HG02759 (cell line): ENCODE results near the gene ESYT2.
"Not testable (repeated sequence)": the region's sequence is repeated elsewhere in the genome, so short reads cannot be mapped to it uniquely, and the experiment has no call there.

ENCODE experiments used
- ATAC-seq: cut with Tn5 transposase; IDR thresholded peaks from one replicate; pipeline ENCODE4 v1.9.1; 2021; ENCODE audit warnings: mild to moderate bottlenecking, moderate library complexity; ENCODE audit not compliant: unreplicated experiment

ESYT2 gene

DNA sequence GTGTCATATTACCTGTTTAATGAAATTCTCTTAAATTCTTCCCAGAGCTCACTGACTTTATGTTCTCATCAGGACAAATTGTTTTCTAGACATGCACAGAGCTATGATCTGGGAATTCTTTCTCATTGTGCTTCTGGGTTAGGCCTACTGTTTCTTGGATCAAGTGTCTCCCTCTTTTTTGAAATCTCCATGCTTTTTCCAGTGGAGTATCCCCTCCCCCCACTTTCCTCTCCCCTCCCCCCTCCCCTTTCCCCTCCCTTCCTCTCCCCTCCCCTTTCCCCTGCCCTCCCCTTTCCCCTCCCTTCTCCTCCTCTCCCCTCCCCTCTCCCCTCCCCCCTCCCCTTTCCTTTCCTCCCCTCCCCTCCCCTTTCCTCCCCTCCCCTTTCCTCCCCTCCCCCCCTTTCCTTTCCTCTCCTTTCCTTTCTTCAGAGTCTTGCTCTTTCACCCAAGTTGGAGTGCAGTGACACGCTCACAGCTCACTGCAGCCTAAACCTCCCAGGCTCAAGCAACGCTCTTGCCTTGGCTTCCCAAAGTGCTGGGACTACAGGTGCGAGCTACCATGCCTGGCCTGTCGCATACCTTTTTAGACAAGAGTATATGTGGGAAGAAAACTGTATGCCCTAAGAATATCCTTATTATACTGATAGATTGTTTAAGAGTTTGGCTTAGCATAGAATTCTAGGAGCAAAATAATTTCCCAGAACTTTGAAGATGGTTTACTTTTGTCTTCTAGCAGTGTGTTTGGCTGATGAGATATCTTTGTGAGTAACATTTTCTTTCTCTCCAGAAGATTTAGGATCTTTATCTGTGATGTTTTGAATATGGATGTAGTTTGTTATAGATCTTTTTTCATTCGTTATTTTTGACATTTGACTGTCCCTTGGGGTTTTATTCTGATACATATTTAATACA is 29.5 kb upstream of the ESYT2 start:
- no peak for ATAC-seq

DNA sequence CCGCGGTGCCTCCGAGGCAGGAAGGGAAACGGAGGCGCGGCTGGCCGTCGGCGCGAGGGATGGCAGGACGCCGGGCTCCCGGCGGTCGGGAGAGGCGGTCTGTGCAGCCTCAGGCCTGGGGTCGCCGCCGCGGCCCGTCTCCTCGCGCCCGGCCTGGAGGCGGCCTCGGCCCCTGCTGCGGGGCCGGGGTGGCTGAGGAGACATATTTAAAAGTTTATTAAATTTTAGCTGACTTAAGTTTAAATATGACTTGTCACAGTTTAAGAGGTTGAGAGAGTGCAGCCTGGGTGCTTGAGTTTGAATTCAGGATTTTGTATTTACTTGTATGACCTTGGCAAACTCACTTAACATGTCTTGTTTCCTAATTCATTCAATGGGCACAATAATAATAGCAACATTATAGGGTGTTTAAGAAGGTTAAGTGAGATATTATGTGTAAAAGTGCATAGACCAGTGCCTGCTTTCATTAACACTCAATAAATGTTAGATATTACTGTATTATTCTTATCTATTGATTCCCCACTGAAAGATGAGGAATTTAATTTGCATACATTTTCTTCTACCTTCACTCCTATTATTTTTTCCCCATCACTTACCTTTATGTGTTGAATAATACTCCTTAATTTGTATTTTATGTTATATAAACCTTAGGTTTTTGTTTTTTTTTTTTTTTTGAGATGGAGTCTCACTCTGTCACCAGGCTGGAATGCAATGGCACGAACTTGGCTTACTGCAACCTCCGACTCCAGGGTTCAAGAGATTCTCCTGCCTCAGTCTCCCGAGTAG is 27.8 kb upstream of the ESYT2 start:
- ATAC-seq = peak; percentile 32

DNA sequence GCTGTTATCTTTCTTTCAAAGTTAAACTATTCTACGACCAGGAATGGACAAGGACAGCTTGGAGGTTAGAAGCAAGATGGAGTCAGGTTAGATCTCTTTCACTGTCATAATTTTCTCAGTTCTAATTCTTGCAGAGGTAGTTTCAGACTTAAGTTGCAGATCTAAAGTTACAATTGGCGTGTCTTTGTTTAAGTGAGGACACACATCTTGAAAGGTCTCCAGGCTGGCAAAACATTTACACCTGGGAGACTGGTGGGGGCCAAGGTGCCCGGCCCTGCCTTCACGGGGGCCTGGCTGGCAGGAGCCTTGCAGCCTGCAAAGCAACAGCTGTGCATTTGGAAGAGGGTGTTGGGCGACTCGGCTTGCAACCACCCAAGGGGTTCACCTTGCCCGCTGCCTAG is 25.4 kb upstream of the ESYT2 start:
- no peak for ATAC-seq

DNA sequence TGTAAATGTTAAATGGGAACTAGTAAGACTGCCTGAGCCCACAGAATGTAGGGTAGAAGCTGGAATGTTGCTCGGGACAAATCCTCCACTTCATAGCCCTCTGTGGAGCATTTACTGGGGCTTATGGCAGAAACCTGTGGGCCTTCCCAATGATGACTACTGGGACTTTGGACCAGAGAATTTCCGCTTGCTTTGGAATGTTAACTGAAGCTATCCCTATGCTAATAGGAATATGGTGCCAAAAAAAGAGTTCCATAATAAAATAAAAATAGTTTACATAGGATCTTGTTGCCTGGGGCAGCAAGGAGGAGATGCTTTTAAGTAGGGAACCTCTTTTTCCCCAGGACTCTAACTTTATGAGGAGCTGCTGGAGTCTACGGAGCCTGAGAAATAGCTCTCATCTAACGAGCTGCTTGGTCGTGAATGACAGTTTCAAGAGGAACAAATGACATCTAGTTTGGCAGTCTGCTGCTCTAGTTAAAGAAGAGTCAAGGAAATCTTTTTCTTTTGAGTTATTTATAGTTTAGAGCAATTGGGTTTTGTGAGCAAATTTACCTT is 21.3 kb upstream of the ESYT2 start:
- ATAC-seq = no peak

DNA sequence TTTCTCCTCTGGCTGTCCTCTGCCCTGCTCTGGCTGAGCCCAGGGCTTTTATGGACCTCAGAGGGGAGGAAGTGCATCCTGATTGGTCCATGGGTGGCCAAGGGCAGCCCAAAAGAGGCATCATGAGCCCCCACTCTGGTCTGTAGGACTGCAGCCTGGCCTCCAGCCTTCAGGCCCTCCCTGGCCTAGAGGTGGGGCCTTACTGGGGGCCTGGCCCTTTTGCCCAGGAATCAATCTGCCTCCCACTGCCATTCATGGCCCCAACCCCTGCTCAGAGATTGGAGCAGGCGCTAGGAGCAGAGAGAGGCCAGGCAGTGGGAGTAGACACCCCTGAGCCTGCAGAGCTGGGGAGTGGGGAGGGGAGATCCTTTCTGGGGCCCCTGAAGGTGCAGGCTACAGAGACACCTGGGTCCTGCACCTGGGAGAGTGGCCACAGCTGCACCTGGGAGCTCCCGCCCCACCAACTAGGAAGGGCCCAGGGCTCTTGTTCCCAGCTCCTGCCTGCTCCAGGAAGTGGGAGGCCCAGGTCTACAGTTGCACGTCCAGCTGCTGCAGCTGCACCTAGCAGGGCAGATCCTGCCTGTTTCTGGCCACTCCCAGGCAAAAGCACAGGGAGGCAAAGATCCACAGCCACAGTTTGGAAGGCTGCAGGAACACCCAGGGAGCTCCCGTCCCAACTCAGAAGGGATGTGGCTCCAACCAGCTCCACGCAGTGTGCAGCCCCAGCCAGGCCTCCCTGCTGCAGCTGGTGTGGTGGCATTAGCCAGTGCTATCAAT is 20.6 kb upstream of the ESYT2 start:
- ATAC-seq = no peak

DNA sequence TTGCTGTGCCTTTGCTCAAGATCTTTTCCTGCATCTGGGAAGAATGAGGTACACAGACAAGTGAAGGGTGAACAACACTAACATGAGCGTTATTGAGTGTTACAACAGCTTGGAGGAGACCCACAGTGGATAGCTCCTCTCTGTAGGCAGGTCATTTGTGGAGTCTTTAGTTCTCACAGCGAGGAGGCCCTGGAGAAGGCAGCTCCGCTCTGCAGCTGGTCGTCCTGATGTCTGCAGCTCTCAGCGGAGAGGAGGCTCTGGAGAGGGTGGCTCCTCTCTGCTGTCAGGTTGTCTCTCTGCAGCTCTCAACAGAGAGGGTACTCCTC is 20.1 kb upstream of the ESYT2 start:
- no peak for ATAC-seq

DNA sequence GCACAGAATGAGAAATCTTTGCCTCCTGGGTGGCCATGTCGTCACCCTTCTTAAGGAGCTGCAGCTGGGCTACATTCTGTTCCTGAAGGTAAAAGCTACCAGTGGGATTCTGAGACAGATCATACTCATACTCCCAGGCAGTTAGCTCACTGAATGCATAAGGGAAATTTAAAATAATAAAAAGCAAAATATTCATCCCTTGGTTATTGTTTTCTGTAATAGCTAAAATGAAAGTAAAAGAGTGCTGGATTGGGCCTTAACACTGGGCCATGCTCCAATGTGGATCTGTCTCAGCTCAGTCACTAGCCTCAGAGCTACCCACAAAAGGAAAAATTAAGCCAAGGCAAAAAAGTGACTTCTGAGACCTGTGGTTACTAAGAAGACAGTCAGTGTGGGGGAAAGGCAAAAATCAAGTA is 18.1 kb upstream of the ESYT2 start:
- no peak for ATAC-seq

DNA sequence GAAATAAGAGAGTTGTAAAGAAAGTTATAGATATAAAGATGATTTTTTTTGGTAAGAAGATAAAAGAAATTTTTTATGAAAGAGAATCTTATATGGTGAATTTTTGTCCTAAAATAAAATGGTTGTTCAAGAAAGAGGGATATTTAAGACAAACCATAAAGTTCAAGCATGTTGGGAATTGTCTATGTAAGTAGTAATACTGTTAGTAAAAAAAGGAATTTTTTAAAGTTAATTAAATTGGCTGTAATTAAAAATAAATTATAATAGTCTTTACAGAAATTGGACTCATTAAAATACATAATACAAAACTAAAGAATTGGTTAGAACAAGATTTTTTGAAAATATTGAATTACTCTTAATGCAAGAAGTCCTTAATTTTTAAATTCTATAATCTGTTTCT is 17.0 kb upstream of the ESYT2 start:
- no peak for ATAC-seq

DNA sequence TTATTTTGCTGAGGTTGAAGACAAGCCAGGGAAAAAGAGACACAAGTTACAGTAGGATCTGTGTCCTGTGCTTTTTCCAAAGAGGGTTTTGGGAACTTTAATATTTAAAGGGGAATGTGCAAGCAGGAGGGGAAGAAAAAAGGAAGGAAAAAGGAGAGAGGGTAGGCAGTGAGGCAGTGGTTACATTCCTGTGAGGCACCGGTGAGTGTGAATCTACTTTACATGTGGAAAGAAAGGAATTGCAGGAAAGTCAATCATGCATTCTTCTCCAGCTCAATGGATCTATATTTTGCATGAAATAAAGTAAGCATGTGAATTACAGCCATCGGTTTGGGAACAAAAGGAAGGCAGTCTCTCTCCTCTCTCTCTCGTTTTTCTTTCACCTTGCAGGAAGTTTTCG is 14.5 kb upstream of the ESYT2 start:
- no peak for ATAC-seq

DNA sequence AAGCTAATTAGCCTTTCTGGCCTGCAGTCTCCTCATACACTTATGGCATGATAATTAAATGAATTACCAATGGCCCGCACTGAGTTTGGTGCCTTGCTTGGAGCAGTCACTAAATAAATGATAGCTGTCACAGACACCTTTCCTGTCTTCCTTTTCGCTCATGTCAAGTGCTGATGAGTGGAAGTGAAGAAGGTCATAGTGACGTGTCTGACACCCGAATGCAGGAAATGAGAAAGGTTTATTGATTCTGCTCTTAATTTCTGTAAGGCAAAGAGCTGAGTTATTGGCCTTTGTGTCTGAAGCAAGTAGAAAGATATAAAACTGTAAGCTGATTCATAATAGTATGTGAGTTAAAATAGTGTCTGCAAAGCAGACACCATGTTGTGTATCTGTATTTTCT is 13.2 kb upstream of the ESYT2 start:
- ATAC-seq = no peak

DNA sequence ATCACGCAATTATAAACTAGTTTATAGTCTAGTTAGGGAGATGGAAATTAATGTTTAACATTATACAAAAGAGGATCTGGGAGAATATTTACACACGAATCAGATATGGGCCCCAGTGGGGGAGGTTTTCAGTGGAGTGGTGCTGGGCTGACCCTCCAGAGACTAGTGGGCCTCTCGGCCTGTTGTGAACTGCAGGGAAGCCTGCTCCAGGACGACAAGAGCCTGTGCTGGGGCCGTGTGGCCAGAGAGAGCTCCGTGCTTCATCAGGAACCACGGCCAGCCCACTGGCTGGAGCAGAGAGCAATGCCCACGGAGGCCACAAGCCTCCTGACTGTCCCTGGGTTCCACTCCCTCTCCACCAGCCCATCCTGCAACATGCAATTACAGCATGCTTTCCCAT is 11.3 kb upstream of the ESYT2 start:
- ATAC-seq = no peak

DNA sequence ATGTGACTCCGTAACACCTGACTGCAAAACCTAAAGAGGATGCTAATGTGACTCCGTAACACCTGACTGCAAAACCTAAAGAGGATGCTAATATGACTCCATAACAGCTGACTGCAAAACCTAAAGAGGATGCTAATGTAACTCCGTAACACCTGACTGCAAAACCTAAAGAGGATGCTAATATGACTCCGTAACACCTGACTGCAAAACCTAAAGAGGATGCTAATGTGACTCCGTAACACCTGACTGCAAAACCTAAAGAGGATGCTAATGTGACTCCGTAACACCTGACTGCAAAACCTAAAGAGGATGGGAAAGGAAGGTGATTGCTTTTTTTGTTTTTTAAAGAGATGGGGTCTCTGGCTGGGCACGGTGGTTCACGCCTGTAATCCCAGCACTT is 9.9 kb upstream of the ESYT2 start:
- ATAC-seq = not testable (repeated sequence)

DNA sequence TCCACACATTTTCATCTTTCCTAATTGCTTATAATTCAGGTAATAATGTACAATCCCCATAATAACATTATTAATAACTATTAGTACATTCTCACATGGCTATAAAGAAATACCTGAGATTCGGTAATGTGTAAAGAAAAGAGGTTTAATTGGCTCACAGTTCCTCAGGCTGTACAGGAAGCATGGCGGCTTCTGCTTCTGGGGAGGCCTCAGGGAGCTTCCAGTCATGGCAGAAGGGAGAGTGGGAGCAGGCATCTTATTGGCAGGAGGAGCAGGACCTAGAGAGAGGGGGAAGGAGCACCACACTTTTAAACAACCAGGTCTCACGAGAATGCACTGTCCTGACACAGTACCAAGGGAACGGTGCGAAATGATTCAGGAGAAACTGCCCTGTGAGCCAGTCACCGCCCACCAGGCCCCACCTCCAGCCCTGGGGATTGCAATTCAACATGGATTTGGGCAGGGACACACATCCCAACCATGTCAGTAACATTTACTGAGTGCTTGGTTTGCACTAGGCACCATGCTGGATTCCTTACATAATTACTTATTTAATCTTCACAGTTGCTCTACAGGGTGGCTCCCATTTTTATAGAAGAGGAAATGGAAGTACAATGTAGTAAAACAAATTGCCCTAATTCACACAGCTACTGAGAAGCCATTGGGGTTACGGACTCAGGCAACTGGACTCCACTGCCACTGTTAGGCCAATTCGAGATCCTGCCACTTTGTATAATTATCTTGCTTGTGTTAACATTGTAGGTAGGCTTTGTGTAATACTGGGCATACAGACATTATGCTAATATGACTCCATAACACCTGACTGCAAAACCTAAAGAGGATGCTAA is 8.7 kb upstream of the ESYT2 start:
- ATAC-seq = no peak

DNA sequence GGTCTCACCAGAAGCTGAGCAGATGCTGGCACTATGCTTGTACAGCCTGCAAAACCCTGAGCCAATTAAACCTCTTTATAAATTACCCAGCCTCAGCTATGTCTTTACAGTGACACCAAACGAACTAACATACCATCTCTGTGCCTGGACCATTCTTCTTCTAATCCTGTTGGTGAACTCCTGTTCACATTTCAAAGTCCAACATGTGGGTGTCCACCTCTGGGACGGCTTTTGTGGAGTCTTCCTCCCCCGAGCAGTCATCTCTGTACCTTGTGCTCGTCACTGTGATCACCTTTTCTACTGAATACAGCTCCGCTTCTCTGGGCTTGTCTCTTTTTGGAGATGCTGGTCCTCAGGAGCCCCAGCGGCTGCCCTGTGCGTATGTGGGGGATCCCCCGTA is 7.4 kb upstream of the ESYT2 start:
- no peak for ATAC-seq

DNA sequence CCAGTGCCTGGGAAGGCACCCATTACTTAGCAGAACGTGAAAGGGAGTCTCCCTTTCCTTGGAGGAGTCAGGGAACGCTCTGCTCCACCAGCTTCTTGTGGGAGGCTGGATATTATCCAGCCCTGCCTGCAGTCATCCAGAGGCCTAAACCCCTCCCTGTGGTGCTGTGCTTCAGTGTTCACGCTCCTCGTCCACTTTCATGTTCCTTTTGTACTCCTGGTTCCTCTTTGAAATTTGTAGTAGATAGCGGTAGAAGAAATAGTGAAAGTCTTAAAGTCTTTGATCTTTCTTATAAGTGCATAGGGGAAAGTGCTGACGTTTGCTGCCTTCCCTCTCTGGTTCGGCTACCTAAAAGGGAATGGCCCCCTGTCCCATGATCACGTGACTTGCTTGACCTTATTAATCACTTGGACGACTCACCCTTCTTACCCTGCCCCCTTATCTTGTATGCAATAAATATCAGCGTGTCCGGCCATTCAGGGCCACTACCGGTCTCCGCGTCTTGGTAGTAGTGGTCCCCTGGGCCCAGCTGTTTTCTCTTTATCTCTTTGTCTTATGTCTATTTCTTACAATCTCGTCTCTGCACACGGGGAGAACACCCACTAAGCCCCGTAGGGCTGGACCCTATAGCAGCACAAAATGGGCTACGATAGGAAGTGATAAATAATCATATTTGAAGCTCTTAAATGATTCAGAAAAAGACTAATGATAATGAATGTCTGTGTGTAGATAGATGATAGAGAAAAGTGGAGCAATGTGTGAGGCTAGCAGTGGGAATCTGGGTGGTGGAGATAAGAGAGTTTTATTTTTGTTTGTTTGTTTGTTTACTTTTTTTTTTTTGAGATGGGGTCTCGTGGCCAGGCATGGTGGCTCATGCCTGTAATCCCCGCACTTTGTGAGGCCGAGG is 5.8 kb upstream of the ESYT2 start:
- no peak for ATAC-seq

DNA sequence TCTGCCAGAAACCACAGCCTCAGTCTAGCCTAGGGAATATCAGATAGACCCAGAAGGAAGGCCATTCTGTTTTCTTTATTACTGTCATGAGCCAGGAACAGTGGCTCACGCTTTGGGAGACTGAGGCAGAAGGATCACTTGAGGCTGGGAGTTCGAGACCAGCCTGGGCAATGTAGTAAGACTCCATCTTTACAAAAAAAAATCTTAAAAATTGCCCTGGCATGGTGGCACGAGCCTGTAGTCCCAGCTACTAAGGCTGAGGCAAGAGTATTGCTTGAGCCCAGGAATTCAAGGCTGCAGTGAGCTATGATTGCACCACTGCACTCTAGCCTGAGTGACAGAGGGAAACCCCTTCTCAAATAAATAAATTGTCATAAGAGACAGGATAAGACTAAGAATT is 3.7 kb upstream of the ESYT2 start:
- ATAC-seq = no peak

DNA sequence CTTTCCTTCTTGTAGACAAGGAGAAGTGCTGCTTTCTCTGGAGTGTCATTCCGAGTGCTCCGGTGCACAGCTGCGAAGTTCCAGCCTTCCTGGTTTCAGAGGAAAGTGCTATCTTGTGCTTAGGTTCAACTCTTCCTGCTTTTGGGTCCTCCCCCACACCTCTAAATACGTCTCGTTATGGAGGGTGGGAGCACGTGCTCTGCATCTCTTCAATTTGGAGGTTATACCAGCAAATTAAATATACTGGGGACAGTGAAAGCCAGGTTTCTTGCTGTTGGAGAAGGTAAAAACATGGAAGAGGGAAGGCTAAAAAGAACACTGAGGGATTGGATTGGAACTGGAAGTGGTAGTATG is 2.4 kb upstream of the ESYT2 start:
- ATAC-seq = no peak

DNA sequence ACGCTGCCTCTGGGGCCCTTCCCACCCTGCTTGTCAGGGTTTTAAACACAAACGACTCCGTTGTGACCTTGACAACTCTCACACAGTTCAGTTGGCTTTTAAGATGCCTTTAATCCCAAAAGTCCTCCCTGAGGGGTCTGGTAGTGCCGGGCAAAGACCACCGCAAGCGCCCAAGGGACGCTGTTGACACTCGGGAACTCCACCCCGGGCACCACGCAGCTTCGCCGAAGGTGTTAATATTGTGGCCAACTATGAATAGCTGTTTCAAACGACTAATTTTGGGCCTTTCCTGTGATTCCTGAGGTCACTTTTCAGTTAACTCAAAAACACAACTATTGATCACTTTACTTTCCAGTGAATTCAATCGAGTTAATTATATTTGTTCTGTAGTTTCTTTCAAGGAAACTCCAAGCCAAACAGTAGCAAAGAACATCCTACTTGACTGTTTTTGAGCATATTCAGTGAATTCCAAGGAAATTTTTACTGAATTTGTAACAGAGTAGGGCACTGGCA is 958 bp upstream of the ESYT2 start:
- no peak for ATAC-seq

DNA sequence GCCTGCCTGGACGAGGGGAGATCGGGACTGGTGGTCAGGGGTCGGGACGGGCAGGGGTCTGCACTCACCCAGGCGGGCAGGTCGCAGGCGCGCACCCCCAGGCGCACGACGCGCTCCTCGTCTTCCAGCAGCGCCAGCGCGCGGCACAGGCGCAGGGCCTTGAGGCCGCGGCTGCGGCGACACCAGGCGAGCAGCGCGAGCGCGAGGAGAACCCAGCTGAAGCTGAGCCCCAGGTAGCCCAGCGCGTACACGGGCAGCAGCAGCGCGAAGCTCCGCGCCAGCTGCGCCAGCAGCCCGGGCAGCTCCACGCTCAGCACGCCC is 328 bp downstream of the ESYT2 start:
- ATAC-seq = peak; percentile 60
